Caco-2 (cell line): ENCODE measurements around the gene TATDN2. TPM values are rescaled to one million over a fixed set of nuclear protein-coding genes. Genes with fewer than 3 reads are reported as not detected.

ENCODE experiments used
- BruUV-seq: library from RNA; stranded (reverse); fragments of 400-500 nt; replicated peaks from 2 replicates; lab custom pipeline; 2021; lab: Mats Ljungman, UMichigan
- CTCF ChIA-PET: fragments of 300-600 bp; sonication (Branson Sonifier 250); formaldehyde crosslinking; loops from one replicate; lab custom pipeline; 2022; ENCODE audit warnings: antibody characterized with exemption; lab: Charles Lee
- POLR2A ChIA-PET: fragments of 300-600 bp; sonication (Branson Sonifier 250); formaldehyde crosslinking; loops from one replicate; lab custom pipeline; 2022; ENCODE audit warnings: antibody characterized with exemption; lab: Charles Lee
- DNase-seq, 2 experiments: peaks; one replicate each; pipeline versions ENCODE4 v3.0.0 to v3.0.0-alpha.2; 2020 to 2022
- H3K27me3 ChIP-seq: replicated peaks from 2 replicates; pipeline ENCODE4 v1.6.0; 2011; ENCODE audit warnings: low read length; ENCODE audit not compliant: control insufficient read depth, insufficient read depth
- H3K36me3 ChIP-seq: 2 replicates; pipeline ENCODE4 v1.5.1; 2011; ENCODE audit warnings: low read length; ENCODE audit not compliant: control insufficient read depth, insufficient read depth
- H3K4me1 ChIP-seq: fragments of 250-450 bp; sonication (Bioruptor Pico); 2 replicates; pipeline ENCODE4 v1.5.1; 2020; ENCODE audit warnings: mild to moderate bottlenecking
- H3K4me3 ChIP-seq: 2 replicates; pipeline ENCODE4 v1.5.1; 2011; ENCODE audit warnings: low read depth, mild to moderate bottlenecking, control low read depth, low read length
- H3K9me3 ChIP-seq: fragments of 250-450 bp; sonication (Bioruptor Pico); 2 replicates; pipeline ENCODE4 v1.5.1; 2020; ENCODE audit warnings: mild to moderate bottlenecking, moderate library complexity
- H3K27ac Mint-ChIP-seq: one replicate; pipeline ENCODE4 v1.8.0; 2022; ENCODE audit warnings: mixed read lengths; ENCODE audit not compliant: unreplicated experiment
- H3K27me3 Mint-ChIP-seq: one replicate; pipeline ENCODE4 v1.8.0; 2022; ENCODE audit warnings: mixed read lengths; ENCODE audit not compliant: insufficient read depth, unreplicated experiment
- H3K36me3 Mint-ChIP-seq: one replicate; pipeline ENCODE4 v1.8.0; 2022; ENCODE audit warnings: mild to moderate bottlenecking, mixed read lengths; ENCODE audit not compliant: insufficient read depth, unreplicated experiment
- H3K4me1 Mint-ChIP-seq: one replicate; pipeline ENCODE4 v1.8.0; 2022; ENCODE audit warnings: low read depth, mixed read lengths; ENCODE audit not compliant: unreplicated experiment
- H3K4me3 Mint-ChIP-seq: one replicate; pipeline ENCODE4 v1.8.0; 2022; ENCODE audit warnings: mild to moderate bottlenecking, moderate library complexity, mixed read lengths; ENCODE audit not compliant: unreplicated experiment
- H3K9me3 Mint-ChIP-seq: one replicate; pipeline ENCODE4 v1.8.0; 2022; ENCODE audit warnings: mixed read lengths; ENCODE audit not compliant: unreplicated experiment
- CTCF ChIP-seq, 2 experiments: fragments of 200-600 bp in 1 of 2; IDR thresholded peaks; 1 replicate in 1 of 2; 2 replicates in 1 of 2; pipeline versions ENCODE4 v1.5.1 to v1.8.0; 2011 to 2022; ENCODE audit warnings: antibody characterized with exemption in 1 of 2, control low read depth in 1 of 2, inconsistent platforms in 1 of 2, low read depth in 1 of 2, low read length in 1 of 2, mild to moderate bottlenecking in 1 of 2, moderate library complexity in 1 of 2; ENCODE audit not compliant: insufficient read depth in 1 of 2, severe bottlenecking in 1 of 2, unreplicated experiment in 1 of 2
- intact Hi-C: fragments of 100-400 bp; cut with micrococcal nuclease; formaldehyde crosslinking; loops from one replicate; pipeline ENCODE4 v1.10.0; 2022; ENCODE audit not compliant: unreplicated experiment
- total RNA-seq: library from RNA; stranded (reverse); gene quantifications from 2 replicates; pipeline ENCODE4 v1.2.3, GENCODE V29; 2022

TATDN2 gene
- total RNA-seq, 1 experiment from 2014 or later, result 32.1 TPM

- no peak for TF ChIP-seq CTCF (IDR thresholded peaks at IDR 0.05; ENCODE audit: insufficient read depth in 1 of 2, low read depth in 1 of 2, low read length in 1 of 2, severe bottlenecking in 1 of 2, unreplicated experiment in 1 of 2)
- no peaks in the 10 kb centered on the region for H3K9me3 Mint-ChIP-seq
- intact Hi-C loops, result no loop called here
- H3K36me3 ChIP-seq, result peaks cover 2% of the 10 kb centered on the region; the same call in 1 of the 2 replicates
- ChIA-PET CTCF (no interaction called here), POLR2A (no interaction called here)
- no peak overlapping the region for H3K4me3 ChIP-seq
- H3K9me3 ChIP-seq, result no peaks in the 10 kb centered on the region
- H3K4me1 ChIP-seq, result no peaks in the 10 kb centered on the region
- H3K36me3 Mint-ChIP-seq, result peaks cover 23% of the 10 kb centered on the region
- no peak for DNase-seq
- H3K4me3 Mint-ChIP-seq, result no peak overlapping the region
- no peaks in the 10 kb centered on the region for H3K27me3 ChIP-seq
- no peaks in the 10 kb centered on the region for H3K4me1 Mint-ChIP-seq
- no peaks in the 10 kb centered on the region for H3K27me3 Mint-ChIP-seq
- no peak overlapping the region for H3K27ac Mint-ChIP-seq
- no TSS peak for BruUV-seq
These were observed 12.7 kb upstream of the TATDN2 start for GRCh38 chr3:10235551-10235950.

- Histone ChIP-seq H3K4me1 (no peaks in the 10 kb centered on the region), H3K27me3 (no peaks in the 10 kb centered on the region), H3K9me3 (no peaks in the 10 kb centered on the region), H3K4me3 (no peak overlapping the region), H3K36me3 (peaks cover 2% of the 10 kb centered on the region; the same call in 1 of the 2 replicates)
- Mint-ChIP-seq H3K27ac (no peak overlapping the region), H3K36me3 (peaks cover 22% of the 10 kb centered on the region), H3K9me3 (no peaks in the 10 kb centered on the region), H3K27me3 (no peaks in the 10 kb centered on the region), H3K4me1 (no peaks in the 10 kb centered on the region), H3K4me3 (no peak overlapping the region)
- TF ChIP-seq CTCF (IDR thresholded peaks at IDR 0.05; ENCODE audit: insufficient read depth in 1 of 2, low read depth in 1 of 2, low read length in 1 of 2, severe bottlenecking in 1 of 2, unreplicated experiment in 1 of 2), result no peak
- no peak for DNase-seq
- CTCF ChIA-PET, result no interaction called here
- POLR2A ChIA-PET, result no interaction called here
- intact Hi-C loops, result no loop called here
- no TSS peak for BruUV-seq
These were observed 9.7 kb upstream of the TATDN2 start for GRCh38 chr3:10238345-10239183.

- DNase-seq, result no peak
- H3K9me3 ChIP-seq, result peaks cover 7% of the 10 kb centered on the region; the same call in 1 of the 2 replicates
- ChIA-PET POLR2A (no interaction called here), CTCF (no interaction called here)
- intact Hi-C loops, result no loop called here
- Mint-ChIP-seq H3K9me3 (peaks cover 10% of the 10 kb centered on the region), H3K4me1 (no peaks in the 10 kb centered on the region), H3K36me3 (peaks cover 22% of the 10 kb centered on the region), H3K27me3 (no peaks in the 10 kb centered on the region), H3K4me3 (no peak overlapping the region), H3K27ac (no peak overlapping the region)
- TF ChIP-seq CTCF (IDR thresholded peaks at IDR 0.05; ENCODE audit: insufficient read depth in 1 of 2, low read depth in 1 of 2, low read length in 1 of 2, severe bottlenecking in 1 of 2, unreplicated experiment in 1 of 2), result no peak
- no peaks in the 10 kb centered on the region for H3K27me3 ChIP-seq
- no peaks in the 10 kb centered on the region for H3K4me1 ChIP-seq
- BruUV-seq, result no TSS peak
- H3K4me3 ChIP-seq, result no peak overlapping the region
- peaks cover 2% of the 10 kb centered on the region; the same call in 1 of the 2 replicates for H3K36me3 ChIP-seq
These were observed 7.5 kb upstream of the TATDN2 start for GRCh38 chr3:10240799-10241198.
